ENCODE results near the gene NOP10. TPM values are rescaled to one million over a fixed set of nuclear protein-coding genes. Genes with fewer than 3 reads are reported as not detected.

NOP10 gene
- total and polyA plus RNA-seq, 2 of the 13 experiments (the other 11 are each of a cell fraction or from before 2014, with no cell fraction given), result 239 to 369 TPM

- TF ChIP-seq HNF4G (IDR thresholded peaks at IDR 0.05; ENCODE audit: borderline replicate concordance, low read depth, low read length), result no peak
- peak; percentile 56; the same call in 1 of the 2 replicates for TF ChIP-seq HNF4G (CRISPR knock-in tag; IDR thresholded peaks at IDR 0.05; ENCODE audit: borderline replicate concordance, low read depth)
- TF ChIP-seq ZMYM2 (CRISPR knock-in tag; IDR thresholded peaks at IDR 0.05), result no peak
- peak; percentile 69 for TF ChIP-seq ZNF430 (CRISPR knock-in tag; IDR thresholded peaks at IDR 0.05)
- TF ChIP-seq ZBTB26 (CRISPR knock-in tag; IDR thresholded peaks at IDR 0.05; ENCODE audit: borderline replicate concordance), result no peak
- no peak for TF ChIP-seq RAD51 (IDR thresholded peaks at IDR 0.05; ENCODE audit: borderline replicate concordance)
- TF ChIP-seq KDM5B (CRISPR knock-in tag; IDR thresholded peaks at IDR 0.05; ENCODE audit: borderline replicate concordance), result peak; percentile 92
- TF ChIP-seq SMAD9 (CRISPR knock-in tag; IDR thresholded peaks at IDR 0.05), result no peak
- TF ChIP-seq SRSF9 (IDR thresholded peaks at IDR 0.05; ENCODE audit: borderline replicate concordance, insufficient read depth, low read depth, low read length, poor library complexity, severe bottlenecking), result no peak
- peak; percentile 49; the same call in 1 of the 2 replicates for TF ChIP-seq ZC3H13 (CRISPR knock-in tag; IDR thresholded peaks at IDR 0.05)
- no peak for TF ChIP-seq ZBTB21 (CRISPR knock-in tag; IDR thresholded peaks at IDR 0.05)
- no peak for TF ChIP-seq ZNF703 (CRISPR knock-in tag; IDR thresholded peaks at IDR 0.05; ENCODE audit: borderline replicate concordance)
- TF ChIP-seq JARID2 (CRISPR knock-in tag; IDR thresholded peaks at IDR 0.05; ENCODE audit: insufficient replicate concordance), result no peak
- no peak for TF ChIP-seq ZNF569 (CRISPR knock-in tag; IDR thresholded peaks at IDR 0.05; ENCODE audit: borderline replicate concordance)
- no peak for TF ChIP-seq BRD4 (CRISPR knock-in tag; IDR thresholded peaks at IDR 0.05)
- TF ChIP-seq AGO1 (IDR thresholded peaks at IDR 0.05; ENCODE audit: low read depth, low read length, poor library complexity, severe bottlenecking), result no peak
- TF ChIP-seq ARNT2 (CRISPR knock-in tag; IDR thresholded peaks at IDR 0.05; ENCODE audit: low read depth), result peak; percentile 69; the same call in 1 of the 2 replicates
- TF ChIP-seq BCL3 (CRISPR knock-in tag; IDR thresholded peaks at IDR 0.05), result peak; percentile 65; the same call in 1 of the 2 replicates
- TF ChIP-seq MTF1 (CRISPR knock-in tag; IDR thresholded peaks at IDR 0.05), result no peak
- peak; percentile 68; the same call in 1 of the 2 replicates for TF ChIP-seq ZNF331 (CRISPR knock-in tag; IDR thresholded peaks at IDR 0.05)
- TF ChIP-seq RAD21 (CRISPR knock-in tag; IDR thresholded peaks at IDR 0.05), result peak; percentile 84
- no peak for TF ChIP-seq MAFK (conservative IDR thresholded peaks at IDR 0.05 in 1 of 2, IDR thresholded peaks at IDR 0.05 in 1 of 2; ENCODE audit: low read length in 2 of 2)
- TF ChIP-seq HDAC2 (CRISPR knock-in tag; IDR thresholded peaks at IDR 0.05), result 0 out of 2 replicates have a peak, but pooled peaks have one; percentile 17
- TF ChIP-seq CREM (IDR thresholded peaks at IDR 0.05), result no peak
- no peak for TF ChIP-seq CREM (CRISPR knock-in tag; IDR thresholded peaks at IDR 0.05)
- peak; percentile 29; the same call in 1 of the 2 replicates for TF ChIP-seq ZNF747 (CRISPR knock-in tag; IDR thresholded peaks at IDR 0.05; ENCODE audit: borderline replicate concordance)
- TF ChIP-seq ZNF660 (CRISPR knock-in tag; IDR thresholded peaks at IDR 0.05; ENCODE audit: borderline replicate concordance, low read depth), result no peak
- peak; percentile 26; the same call in 1 of the 2 replicates for TF ChIP-seq SMC3 (IDR thresholded peaks at IDR 0.05; ENCODE audit: low read length)
Observed at GRCh38 chr15:34367101-34368081, 24.5 kb upstream of the NOP10 start, which contains the start of gene LPCAT4 (continued).
